ENCODE results near the gene SWSAP1. TPM values are rescaled to one million over a fixed set of nuclear protein-coding genes. Genes with fewer than 3 reads are reported as not detected.

The SWSAP1 gene
- total and polyA plus RNA-seq, 9 of the 15 experiments (the other 6 are each of a cell fraction or from before 2014, with no cell fraction given): 0.18 to 2.8 (median 1.7) TPM

DNA sequence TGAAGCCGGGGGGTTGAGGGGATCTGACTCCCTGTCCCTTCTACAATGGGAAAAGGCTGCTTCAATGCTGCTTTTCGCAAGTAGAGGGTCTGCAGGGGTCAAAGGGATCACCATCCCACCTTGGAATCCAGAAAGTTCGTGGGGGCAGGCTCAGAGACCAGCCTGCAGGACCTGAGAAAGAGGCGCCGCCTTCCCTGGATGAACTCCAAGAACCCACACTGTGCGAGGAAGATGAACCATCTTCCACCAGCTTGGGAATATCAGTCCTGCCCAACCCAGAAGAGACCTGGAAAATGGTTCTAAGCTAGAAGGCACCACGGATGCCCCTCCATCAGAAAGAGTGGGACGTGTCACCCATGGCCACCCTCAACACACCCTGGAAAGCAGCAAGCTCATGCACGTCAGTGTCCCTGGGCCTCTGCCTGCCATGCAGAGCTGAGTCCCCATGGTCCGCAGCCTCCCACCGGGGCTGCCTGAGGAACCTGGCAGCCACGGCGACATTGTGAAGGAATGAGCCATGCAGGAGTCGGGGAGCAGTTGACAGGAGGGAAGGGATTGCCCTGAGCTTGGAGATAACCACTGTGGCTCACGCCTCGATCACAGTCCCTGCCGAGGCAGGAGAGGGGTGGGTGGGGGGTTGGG lies 49.6 kb upstream of the SWSAP1 start (continued):
- TF ChIP-seq, protein P1, sequence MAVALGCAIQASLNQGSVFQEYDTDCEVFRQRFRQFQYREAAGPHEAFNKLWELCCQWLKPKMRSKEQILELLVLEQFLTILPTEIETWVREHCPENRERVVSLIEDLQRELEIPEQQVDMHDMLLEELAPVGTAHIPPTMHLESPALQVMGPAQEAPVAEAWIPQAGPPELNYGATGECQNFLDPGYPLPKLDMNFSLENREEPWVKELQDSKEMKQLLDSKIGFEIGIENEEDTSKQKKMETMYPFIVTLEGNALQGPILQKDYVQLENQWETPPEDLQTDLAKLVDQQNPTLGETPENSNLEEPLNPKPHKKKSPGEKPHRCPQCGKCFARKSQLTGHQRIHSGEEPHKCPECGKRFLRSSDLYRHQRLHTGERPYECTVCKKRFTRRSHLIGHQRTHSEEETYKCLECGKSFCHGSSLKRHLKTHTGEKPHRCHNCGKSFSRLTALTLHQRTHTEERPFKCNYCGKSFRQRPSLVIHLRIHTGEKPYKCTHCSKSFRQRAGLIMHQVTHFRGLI (CRISPR knock-in tag; IDR thresholded peaks at IDR 0.05): no peak
- no peak for TF ChIP-seq SMAD3 (CRISPR knock-in tag; conservative IDR thresholded peaks at IDR 0.05)
- no peak for TF ChIP-seq MEF2A (IDR thresholded peaks at IDR 0.05; ENCODE audit: control insufficient read depth, low read depth, low read length)
- no peak for TF ChIP-seq FOXJ2 (tag; IDR thresholded peaks at IDR 0.05)
- no peak for TF ChIP-seq KAT2B (IDR thresholded peaks at IDR 0.05; ENCODE audit: low read depth, low read length)

GRCh38 chr19:11325544-11325943 lies 48.9 kb upstream of the SWSAP1 start:
- Histone ChIP-seq H3K4me2 (ENCODE audit: insufficient read depth, low read length) (no peak overlapping the region), H3K9me3 (replicated peaks; ENCODE audit: control insufficient read depth, insufficient read depth, low read depth, low read length) (no peaks in the 10 kb centered on the region), H3K27ac (ENCODE audit: extremely low read depth, low read depth, low read length) (no peak overlapping the region), H2AFZ (ENCODE audit: low read depth, low read length) (no peak overlapping the region), H3K79me2 (ENCODE audit: control insufficient read depth, insufficient read depth, low read length) (no peaks in the 10 kb centered on the region), H3K4me1 (replicated peaks in 1 of 2; ENCODE audit: control insufficient read depth in 2 of 2, insufficient read depth in 2 of 2, low read length in 2 of 2) (peaks cover 14 to 17% of the 10 kb centered on the region in 2 experiments; a peak in 4 of 5 replicates), H3K9me1 (ENCODE audit: control insufficient read depth, insufficient read depth, low read length) (no peaks in the 10 kb centered on the region), H3K27me3 (ENCODE audit: control insufficient read depth in 2 of 2, insufficient read depth in 2 of 2, low read length in 2 of 2) (no peaks in the 10 kb centered on the region), H3K36me3 (ENCODE audit: control insufficient read depth, insufficient read depth, low read length) (no peaks in the 10 kb centered on the region), H3K4me3 (no peak overlapping the region), H4K20me1 (replicated peaks; ENCODE audit: control insufficient read depth, insufficient read depth, low read length) (no peaks in the 10 kb centered on the region), H3K9ac (ENCODE audit: insufficient read depth in 1 of 2, low read depth in 2 of 2, low read length in 2 of 2) (no peak overlapping the region)
- CTCF ChIA-PET (ENCODE audit: low intra/inter-chr PET ratio): no interaction called here
- FAIRE-seq (no peak), ATAC-seq (no peak), DNase-seq (ENCODE audit: extremely low read depth in 1 of 4, low spot score in 3 of 4) (no peak)
- in situ Hi-C loops (cut with MboI): no loop called here
- intact Hi-C loops (cut with micrococcal nuclease): no loop called here
- WGBS (ENCODE audit: insufficient coverage, low coverage, missing lambda C conversion rate): 62% methylated on average over 7 of the region's 7 CpGs
- POLR2A ChIA-PET: interaction anchor here (0.6 to 1.6 kb wide), 4 partner anchors 13 to 101 kb away, joined by 3 to 7 read pairs (median 3); partner anchors contain the start of genes CCDC159 and RAB3D
- no TSS peak for BruUV-seq (replicated peaks)
- TF ChIP-seq ZNF431 (CRISPR knock-in tag; IDR thresholded peaks at IDR 0.05) (no peak), ZNF436 (CRISPR knock-in tag; IDR thresholded peaks at IDR 0.05) (no peak), CBX1 (IDR thresholded peaks at IDR 0.05; ENCODE audit: low read depth) (peak; percentile 89; the same call in 1 of the 2 replicates), ADNP (tag; IDR thresholded peaks at IDR 0.05) (peak; percentile 87), SREBF1 (IDR thresholded peaks at IDR 0.05; ENCODE audit: borderline replicate concordance, low read depth, low read length) (no peak), U2AF2 (optimal IDR thresholded peaks at IDR 0.05; ENCODE audit: low read depth, low read length) (no peak), CTCF (IDR thresholded peaks at IDR 0.05 in 2 of 3, conservative IDR thresholded peaks at IDR 0.05 in 1 of 3; ENCODE audit: insufficient read depth in 2 of 3, low read depth in 1 of 3, low read length in 3 of 3) (no peak), ZNF75A (CRISPR knock-in tag; IDR thresholded peaks at IDR 0.05) (no peak), KDM1A (IDR thresholded peaks at IDR 0.05) (peak; percentile 71 to 80), NR2C2 (CRISPR knock-in tag; IDR thresholded peaks at IDR 0.05) (no peak), NR2C2 (tag; IDR thresholded peaks at IDR 0.05) (no peak)
- TF ChIP-seq, protein P2, sequence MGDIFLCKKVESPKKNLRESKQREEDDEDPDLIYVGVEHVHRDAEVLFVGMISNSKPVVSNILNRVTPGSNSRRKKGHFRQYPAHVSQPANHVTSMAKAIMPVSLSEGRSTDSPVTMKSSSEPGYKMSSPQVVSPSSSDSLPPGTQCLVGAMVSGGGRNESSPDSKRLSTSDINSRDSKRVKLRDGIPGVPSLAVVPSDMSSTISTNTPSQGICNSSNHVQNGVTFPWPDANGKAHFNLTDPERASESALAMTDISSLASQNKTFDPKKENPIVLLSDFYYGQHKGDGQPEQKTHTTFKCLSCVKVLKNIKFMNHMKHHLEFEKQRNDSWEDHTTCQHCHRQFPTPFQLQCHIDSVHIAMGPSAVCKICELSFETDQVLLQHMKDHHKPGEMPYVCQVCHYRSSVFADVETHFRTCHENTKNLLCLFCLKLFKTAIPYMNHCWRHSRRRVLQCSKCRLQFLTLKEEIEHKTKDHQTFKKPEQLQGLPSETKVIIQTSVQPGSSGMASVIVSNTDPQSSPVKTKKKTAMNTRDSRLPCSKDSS (IDR thresholded peaks at IDR 0.05; ENCODE audit: low read depth, partially characterized antibody): no peak
